GM15510 (cell line): ENCODE data around the gene TANC2.

Source experiments
- POLR2A ChIP-seq: IDR thresholded peaks from 3 replicates; pipeline ENCODE4 v1.6.1; 2011; ENCODE audit warnings: borderline replicate concordance; ENCODE audit not compliant: insufficient read length; ENCODE audit errors: extremely low read depth

The TANC2 gene

GRCh38 chr17:62937606-62938005, 28.4 kb upstream of the TANC2 start:
- no peak for TF ChIP-seq POLR2A

DNA sequence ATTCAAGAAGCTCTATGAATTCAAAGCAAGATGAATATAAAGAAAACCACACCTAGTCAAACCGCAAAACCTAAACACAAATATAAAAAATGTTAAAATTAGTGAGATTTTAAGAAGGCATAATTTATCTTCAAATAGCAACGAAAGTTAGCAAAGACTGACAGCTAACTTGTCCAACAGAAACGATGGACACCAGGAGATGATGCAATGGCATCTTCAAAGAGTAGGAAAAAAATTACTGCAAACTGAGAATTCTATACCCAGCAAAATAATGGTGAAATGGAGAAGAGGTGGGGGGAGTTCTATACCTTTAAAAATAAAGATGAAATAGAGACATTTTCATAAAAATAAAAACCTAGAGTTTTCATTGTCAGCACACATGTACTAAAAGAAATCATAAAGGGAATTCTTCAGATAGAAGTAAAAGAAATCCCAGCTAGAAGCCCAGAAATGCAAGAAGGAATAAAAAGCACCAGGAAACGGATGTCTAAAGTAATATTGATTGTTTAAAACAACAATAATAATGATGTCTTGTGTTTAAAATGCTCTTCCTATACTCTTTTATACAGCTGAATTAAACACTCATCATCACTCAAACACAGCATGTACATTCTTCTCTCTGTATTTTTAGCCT, 24.6 kb upstream of the TANC2 start:
- no peak for TF ChIP-seq POLR2A

DNA sequence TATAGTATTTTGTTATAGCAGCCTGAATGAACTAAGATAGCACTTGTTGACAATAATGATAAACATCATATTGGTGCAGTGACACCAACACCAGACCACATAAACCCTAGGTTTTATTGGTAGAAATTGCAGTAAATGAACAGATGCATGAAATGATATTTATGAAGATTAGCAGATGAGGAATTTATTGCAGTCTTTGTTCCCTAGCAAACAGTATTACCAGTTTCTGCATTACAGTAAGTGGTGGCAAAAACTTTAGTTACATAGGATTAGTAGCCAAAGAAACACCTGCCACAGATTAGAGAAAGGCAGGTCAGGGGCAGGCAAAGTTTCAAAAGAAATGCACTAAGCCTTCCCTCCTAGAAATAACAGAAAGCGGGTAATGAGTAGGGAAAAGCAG, 17.7 kb upstream of the TANC2 start:
- no peak for TF ChIP-seq POLR2A

- TF ChIP-seq POLR2A, result no peak
Observed at GRCh38 chr17:62949036-62949435, 17.0 kb upstream of the TANC2 start.

- no peak for TF ChIP-seq POLR2A
Observed at GRCh38 chr17:62950067-62950466, 16.0 kb upstream of the TANC2 start.

- TF ChIP-seq POLR2A, result no peak
Observed at GRCh38 chr17:62955841-62956352, 10.1 kb upstream of the TANC2 start.

DNA sequence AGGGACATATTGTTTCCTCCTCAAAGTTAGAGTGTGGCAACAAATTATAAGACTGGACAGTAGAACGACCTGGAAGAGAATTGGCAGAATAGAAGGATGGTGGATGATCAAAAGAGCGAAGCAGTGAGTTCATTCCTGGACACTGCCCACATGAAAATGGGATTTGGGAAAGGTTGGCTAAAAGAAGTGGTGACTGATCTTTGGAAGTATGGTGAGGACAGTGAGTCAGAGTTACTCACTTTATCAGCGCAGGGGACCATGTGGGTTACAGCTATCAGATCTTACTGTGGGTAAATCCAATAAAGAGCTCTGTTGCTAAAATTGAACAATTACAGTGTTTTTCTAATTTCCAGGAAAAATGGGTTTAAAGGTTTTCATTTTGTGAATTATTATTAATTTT, 2.7 kb upstream of the TANC2 start:
- no peak for TF ChIP-seq POLR2A

DNA sequence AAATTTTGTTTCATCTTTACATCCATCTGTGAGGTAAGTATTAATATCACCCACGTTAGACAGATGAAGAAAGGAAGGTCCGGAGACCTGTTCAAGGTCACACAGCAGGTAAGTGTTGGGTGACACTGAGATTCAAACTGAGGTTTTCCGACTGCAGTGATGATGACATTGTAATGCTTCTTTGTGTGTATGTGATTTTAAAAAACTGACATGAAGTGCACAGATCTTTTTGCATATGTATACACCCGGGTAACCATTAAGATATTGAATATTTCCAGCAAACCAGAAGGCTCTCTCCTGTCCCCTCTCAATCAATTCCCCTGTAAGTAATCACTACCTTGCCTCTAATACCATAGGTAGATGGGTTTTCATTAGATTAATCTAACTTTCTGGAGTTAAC, 1.5 kb upstream of the TANC2 start:
- no peak for TF ChIP-seq POLR2A

DNA sequence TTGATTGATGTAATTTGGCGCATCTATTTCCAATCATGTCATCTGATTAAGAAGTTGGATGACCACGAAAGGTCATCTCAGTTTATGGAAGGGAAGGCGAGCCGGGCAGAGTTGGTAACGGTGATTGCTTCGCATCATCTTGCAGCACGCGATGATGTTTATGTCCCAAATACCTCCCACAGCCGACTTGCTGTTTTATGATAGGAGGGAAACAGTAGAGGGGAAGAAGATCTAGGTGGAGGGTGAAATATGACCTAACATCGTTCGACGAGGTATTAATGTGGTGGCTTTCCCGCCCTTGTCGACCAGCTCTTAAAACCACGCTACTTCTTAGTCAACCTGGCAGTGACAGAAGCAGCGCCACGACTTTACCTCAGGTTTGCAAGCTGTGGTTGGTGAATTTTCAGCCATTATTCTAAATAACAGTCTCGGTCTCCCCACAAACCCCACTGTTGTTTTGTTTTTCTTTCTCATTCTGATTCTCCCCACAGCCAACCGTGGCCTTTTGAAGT, 805 bp upstream of the TANC2 start:
- TF ChIP-seq POLR2A, result no peak

DNA sequence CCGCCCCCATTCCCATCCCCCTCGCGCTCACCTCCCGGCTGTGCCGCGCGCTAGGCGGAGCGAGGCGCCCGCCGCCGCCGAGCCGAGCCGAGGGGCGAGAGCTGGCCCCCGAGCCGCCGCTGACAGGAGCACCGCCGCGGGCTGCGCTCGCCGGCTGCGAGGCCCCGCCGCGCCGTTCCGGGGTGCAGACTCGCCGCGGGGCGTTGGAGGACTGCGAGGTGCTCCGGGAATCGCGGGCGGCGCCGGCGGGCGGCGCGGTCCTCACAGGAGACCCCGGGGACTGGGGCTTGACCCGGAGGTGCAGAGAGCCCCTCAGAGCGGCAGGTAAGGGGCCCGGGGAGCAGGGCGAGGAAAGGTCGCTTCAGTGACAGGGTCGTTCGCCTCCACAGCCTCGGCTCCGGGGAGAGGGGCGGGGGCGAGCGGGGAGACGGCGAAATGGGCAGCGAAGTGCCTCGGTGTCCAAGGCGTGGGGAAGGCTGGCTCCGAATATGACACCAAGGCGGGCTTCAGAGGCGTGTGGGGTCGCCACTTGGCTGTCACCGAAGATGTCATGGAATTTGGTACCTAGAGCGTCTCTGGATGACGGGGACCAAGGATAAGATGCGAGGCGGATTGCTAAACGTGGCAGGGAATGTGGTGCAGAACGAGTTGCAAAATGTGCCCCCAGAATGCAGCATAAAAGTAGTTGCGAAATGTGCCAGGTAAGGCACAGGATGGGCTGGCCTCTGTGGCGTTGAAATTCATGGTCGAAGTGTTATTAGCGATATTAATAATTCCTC, 580 bp downstream of the TANC2 start:
- TF ChIP-seq POLR2A, result no peak

- no peak for TF ChIP-seq POLR2A
Observed at GRCh38 chr17:62967205-62967529, 1.1 kb downstream of the TANC2 start.

- TF ChIP-seq POLR2A, result no peak
Observed at GRCh38 chr17:62968445-62968923, 2.4 kb downstream of the TANC2 start.

DNA sequence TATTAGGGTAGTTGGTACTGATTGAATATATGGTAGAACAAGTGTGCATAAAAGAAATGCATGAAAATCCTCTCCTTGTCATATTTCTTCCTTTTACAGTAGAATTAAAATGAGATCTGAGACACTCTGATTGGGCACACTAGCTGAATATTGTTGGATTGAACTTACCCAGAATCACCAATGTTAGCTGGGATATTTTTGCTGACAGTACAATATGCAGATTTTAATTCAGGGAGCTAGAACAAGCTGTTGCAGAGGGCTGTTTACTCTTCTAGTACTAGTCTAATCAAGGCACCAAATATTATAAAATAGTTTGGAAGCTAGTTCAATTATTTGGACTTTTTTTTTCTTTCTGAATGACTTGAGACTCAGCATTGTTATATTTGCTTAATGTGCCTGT, 4.6 kb downstream of the TANC2 start:
- no peak for TF ChIP-seq POLR2A

- no peak for TF ChIP-seq POLR2A
Observed at GRCh38 chr17:62971853-62972252, 5.8 kb downstream of the TANC2 start.

DNA sequence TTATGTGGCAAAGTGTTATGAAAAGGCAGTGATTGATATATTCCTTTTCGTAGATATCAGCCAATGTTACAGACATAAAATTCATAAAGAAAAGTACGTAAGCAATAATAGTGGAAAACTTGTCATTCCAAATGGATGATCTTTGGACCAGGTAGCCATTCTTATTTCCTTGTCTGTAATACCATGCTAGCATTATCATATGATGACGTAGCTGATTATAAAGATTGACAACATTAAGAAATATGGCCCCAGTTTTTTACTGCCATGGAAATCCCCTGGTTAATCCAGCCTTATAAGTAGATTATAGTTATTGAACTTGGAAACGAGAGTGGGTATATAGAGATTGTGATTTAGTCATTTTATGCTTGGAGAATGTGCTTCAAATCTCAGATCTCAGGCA, 8.8 kb downstream of the TANC2 start:
- no peak for TF ChIP-seq POLR2A

DNA sequence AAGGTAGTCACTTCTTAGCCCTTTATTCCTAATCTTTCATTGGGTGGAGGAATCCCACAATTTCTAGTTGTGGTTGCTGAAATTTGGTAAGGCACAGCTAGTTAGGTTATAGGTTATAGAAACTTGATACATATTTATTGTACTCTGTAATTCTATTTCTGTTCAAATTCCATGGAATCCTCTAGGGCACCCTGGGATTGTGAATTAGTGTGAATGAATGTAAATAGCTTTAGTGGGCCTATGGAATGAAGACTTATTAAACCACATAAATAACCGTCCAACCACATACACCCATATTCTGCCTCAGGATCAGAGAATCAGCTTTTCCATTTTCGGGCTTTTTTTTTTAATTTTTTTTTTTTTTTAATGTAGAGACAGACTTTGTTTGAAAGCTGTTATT, 9.2 kb downstream of the TANC2 start:
- TF ChIP-seq POLR2A, result no peak
